Osteoblast (primary cell): ENCODE measurements around the gene MEIS1. TPM values are rescaled to one million over a fixed set of nuclear protein-coding genes. Genes with fewer than 3 reads are reported as not detected.

Experiments
- DNase-seq: peaks from one replicate; pipeline ENCODE4 v3.0.0; 2011; ENCODE audit warnings: low spot score, mixed read lengths; ENCODE audit not compliant: insufficient read length; ENCODE audit errors: missing footprints
- H2AFZ ChIP-seq: 2 replicates; pipeline ENCODE4 v1.6.0; 2011; ENCODE audit warnings: mild to moderate bottlenecking, low read length
- H3K27ac ChIP-seq: 2 replicates; pipeline ENCODE4 v1.5.1; 2011; ENCODE audit warnings: mild to moderate bottlenecking, low read depth, low read length, moderate library complexity
- H3K27me3 ChIP-seq: 2 replicates; pipeline ENCODE4 v1.6.0; 2012; ENCODE audit warnings: mild to moderate bottlenecking, control low read depth, inconsistent platforms, low read length, moderate library complexity; ENCODE audit not compliant: insufficient read depth
- H3K36me3 ChIP-seq: 2 replicates; pipeline ENCODE4 v1.5.1; 2011; ENCODE audit warnings: mild to moderate bottlenecking, low read length, control low read depth, moderate library complexity; ENCODE audit not compliant: insufficient read depth
- H3K4me1 ChIP-seq: 2 replicates; pipeline ENCODE4 v1.5.1; 2011; ENCODE audit warnings: mild to moderate bottlenecking, low read length, control low read depth, moderate library complexity; ENCODE audit not compliant: insufficient read depth
- H3K4me2 ChIP-seq: 2 replicates; pipeline ENCODE4 v1.6.0; 2011; ENCODE audit warnings: mild to moderate bottlenecking, low read length; ENCODE audit not compliant: insufficient read depth
- H3K4me3 ChIP-seq: fragments of 200-600 bp; sonication (generic); 3 replicates; pipeline ENCODE4 v1.5.1; 2012; ENCODE audit warnings: mild to moderate bottlenecking, low read length, inconsistent platforms; ENCODE audit not compliant: insufficient read depth
- H3K79me2 ChIP-seq: 2 replicates; pipeline ENCODE4 v1.6.0; 2012; ENCODE audit warnings: mild to moderate bottlenecking, low read length, control low read depth, inconsistent platforms; ENCODE audit not compliant: insufficient read depth
- H3K9me3 ChIP-seq: 2 replicates; pipeline ENCODE4 v1.5.1; 2011; ENCODE audit warnings: low read depth, low read length, control low read depth
- H4K20me1 ChIP-seq: 2 replicates; pipeline ENCODE4 v1.6.0; 2012; ENCODE audit warnings: mild to moderate bottlenecking, low read length, control low read depth; ENCODE audit not compliant: insufficient read depth
- CTCF ChIP-seq: IDR thresholded peaks from 2 replicates; pipeline ENCODE4 v1.5.1; 2011; ENCODE audit warnings: mild to moderate bottlenecking, low read depth, low read length, moderate library complexity; ENCODE audit errors: extremely low read depth
- total RNA-seq: library from RNA; depleted of rRNA; stranded (reverse); fragments of >200 nt; gene quantifications from 2 replicates; pipeline ENCODE4 v1.2.3, GENCODE V29; 2012

MEIS1 gene
- total RNA-seq, 1 donor: 11.9 TPM

GRCh38 chr2:66580166-66581049 lies 145.5 kb downstream of the MEIS1 start:
- TF ChIP-seq CTCF: no peak
- H3K4me3 ChIP-seq: no peak overlapping the region
- no peaks in the 10 kb centered on the region for H4K20me1 ChIP-seq
- no peak for DNase-seq
- peaks cover 84% of the 10 kb centered on the region for H3K27me3 ChIP-seq
- no peaks in the 10 kb centered on the region for H3K79me2 ChIP-seq
- peaks cover 14% of the 10 kb centered on the region for H3K4me1 ChIP-seq
- H2AFZ ChIP-seq: no peak overlapping the region
- H3K27ac ChIP-seq: no peak overlapping the region
- no peak overlapping the region for H3K4me2 ChIP-seq
- no peaks in the 10 kb centered on the region for H3K36me3 ChIP-seq
- H3K9me3 ChIP-seq: no peaks in the 10 kb centered on the region

GRCh38 chr2:66581339-66582103 lies 146.6 kb downstream of the MEIS1 start:
- Histone ChIP-seq H3K4me3 (no peak overlapping the region), H3K9me3 (no peaks in the 10 kb centered on the region), H4K20me1 (no peaks in the 10 kb centered on the region), H3K27ac (no peak overlapping the region), H3K36me3 (no peaks in the 10 kb centered on the region), H3K79me2 (no peaks in the 10 kb centered on the region), H2AFZ (no peak overlapping the region), H3K27me3 (peaks cover 81% of the 10 kb centered on the region), H3K4me1 (peaks cover 7% of the 10 kb centered on the region), H3K4me2 (no peak overlapping the region)
- DNase-seq: peak; percentile 60
- no peak for TF ChIP-seq CTCF

DNA sequence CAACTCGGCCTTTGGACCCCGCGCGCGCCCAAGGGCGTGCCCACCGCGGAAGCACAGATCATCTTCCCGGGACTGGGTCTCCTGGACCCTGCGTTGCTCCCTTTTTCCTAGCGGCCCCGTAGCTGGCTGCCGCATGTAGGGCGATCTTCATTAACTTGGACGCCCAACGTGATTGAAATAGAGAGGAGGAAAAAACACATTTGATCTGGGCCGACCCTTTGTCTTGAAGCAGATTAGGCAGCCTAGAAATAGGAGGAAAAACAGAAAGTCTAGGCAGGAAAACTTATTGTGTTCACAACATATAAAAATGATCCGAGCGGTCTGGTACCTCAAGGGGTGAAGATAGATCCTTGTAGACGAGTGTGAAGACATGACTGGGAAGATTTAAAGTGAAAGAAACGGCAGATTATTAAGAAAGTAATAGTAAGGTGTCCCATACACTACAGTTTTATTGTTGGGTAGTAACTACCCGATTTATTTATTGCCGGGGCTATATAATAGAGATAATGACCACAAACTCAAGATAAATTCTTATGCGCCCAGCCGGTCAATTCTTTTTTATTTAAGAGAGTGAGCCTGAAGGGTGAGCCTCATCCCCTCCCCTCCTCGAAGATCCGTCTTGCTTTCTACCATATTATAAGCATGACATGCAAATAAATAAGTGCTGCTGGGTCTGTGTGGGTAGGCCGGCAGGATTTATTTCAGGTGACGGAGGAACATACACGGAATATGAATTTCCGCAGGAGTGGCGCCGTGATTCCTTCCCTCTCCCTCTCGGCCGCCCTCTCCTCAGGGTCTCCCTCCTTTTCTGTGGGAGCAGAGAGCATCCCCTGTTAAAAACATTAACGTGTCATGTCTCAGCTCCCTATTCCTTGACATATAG lies 147.4 kb downstream of the MEIS1 start:
- H3K4me1 ChIP-seq: no peaks in the 10 kb centered on the region
- no peak overlapping the region for H3K4me3 ChIP-seq
- no peak overlapping the region for H2AFZ ChIP-seq
- H4K20me1 ChIP-seq: no peaks in the 10 kb centered on the region
- no peaks in the 10 kb centered on the region for H3K36me3 ChIP-seq
- H3K9me3 ChIP-seq: no peaks in the 10 kb centered on the region
- TF ChIP-seq CTCF: no peak
- H3K4me2 ChIP-seq: no peak overlapping the region
- DNase-seq: no peak
- H3K27me3 ChIP-seq: peaks cover 73% of the 10 kb centered on the region
- no peak overlapping the region for H3K27ac ChIP-seq
- no peaks in the 10 kb centered on the region for H3K79me2 ChIP-seq
